ENCODE data around the gene DLGAP4. TPM values are rescaled to one million over a fixed set of nuclear protein-coding genes. Genes with fewer than 3 reads are reported as not detected.

Gene DLGAP4
- total and polyA plus RNA-seq, 10 of the 15 experiments (the other 5 are each of a cell fraction or from before 2014, with no cell fraction given) = 0.42 to 43.3 (median 19.0) TPM

DNA sequence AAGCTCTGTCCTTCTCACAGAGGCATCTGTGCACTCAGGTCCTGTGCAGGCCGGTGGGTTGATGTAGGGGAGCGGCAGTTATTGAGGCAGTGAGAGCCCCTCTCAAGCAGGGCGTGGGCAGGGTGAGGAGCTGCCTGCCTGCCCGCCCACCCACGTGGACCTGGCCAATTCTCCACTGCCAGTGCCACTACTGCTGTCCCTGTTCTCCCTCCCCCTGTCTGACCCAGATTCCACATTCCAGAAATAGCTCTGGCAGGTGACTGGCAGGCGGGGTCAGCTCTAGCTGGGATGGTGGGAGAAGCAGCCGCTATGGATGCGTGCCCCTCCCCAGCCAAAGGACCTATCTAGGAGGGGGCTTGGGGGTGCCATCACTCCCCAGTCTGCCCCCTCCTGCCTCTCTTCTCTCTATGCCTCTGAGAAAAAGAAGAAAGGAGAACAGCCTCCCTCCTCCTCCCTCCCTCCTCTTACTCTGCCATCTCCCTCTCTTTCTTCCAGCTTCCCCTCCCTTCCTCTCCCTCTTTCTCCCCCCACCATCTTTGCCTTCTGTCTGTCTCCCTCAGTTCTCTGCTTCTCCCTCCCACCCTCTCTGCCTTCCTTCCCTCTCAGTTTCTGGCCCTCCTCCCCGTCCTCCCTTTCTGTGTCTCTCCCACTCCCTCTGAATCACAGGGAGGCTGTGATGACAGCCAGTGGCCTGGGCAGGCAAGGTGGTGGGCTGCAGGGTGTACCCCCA lies 148.7 kb downstream of the DLGAP4 start:
- WGBS (ENCODE audit: insufficient coverage, insufficient replicate concordance, low lambda C conversion rate, missing lambda C conversion rate) = 23% methylated on average over 9 of the region's 9 CpGs
- no peaks in the 10 kb centered on the region; a peak in 1 of 4 replicates for H3K27me3 ChIP-seq (replicated peaks in 1 of 2; ENCODE audit: control insufficient read depth in 2 of 2, insufficient read depth in 2 of 2, low read length in 1 of 2)
- TF ChIP-seq, protein P1, sequence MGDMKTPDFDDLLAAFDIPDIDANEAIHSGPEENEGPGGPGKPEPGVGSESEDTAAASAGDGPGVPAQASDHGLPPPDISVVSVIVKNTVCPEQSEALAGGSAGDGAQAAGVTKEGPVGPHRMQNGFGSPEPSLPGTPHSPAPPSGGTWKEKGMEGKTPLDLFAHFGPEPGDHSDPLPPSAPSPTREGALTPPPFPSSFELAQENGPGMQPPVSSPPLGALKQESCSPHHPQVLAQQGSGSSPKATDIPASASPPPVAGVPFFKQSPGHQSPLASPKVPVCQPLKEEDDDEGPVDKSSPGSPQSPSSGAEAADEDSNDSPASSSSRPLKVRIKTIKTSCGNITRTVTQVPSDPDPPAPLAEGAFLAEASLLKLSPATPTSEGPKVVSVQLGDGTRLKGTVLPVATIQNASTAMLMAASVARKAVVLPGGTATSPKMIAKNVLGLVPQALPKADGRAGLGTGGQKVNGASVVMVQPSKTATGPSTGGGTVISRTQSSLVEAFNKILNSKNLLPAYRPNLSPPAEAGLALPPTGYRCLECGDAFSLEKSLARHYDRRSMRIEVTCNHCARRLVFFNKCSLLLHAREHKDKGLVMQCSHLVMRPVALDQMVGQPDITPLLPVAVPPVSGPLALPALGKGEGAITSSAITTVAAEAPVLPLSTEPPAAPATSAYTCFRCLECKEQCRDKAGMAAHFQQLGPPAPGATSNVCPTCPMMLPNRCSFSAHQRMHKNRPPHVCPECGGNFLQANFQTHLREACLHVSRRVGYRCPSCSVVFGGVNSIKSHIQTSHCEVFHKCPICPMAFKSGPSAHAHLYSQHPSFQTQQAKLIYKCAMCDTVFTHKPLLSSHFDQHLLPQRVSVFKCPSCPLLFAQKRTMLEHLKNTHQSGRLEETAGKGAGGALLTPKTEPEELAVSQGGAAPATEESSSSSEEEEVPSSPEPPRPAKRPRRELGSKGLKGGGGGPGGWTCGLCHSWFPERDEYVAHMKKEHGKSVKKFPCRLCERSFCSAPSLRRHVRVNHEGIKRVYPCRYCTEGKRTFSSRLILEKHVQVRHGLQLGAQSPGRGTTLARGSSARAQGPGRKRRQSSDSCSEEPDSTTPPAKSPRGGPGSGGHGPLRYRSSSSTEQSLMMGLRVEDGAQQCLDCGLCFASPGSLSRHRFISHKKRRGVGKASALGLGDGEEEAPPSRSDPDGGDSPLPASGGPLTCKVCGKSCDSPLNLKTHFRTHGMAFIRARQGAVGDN (IDR thresholded peaks at IDR 0.05) = no peak
- intact Hi-C loops (cut with micrococcal nuclease; ENCODE audit: unreplicated experiment) (no loop called here), in situ Hi-C loops (cut with MboI) (no loop called here)
- ChIA-PET SMC1A (ENCODE audit: uncharacterized antibody, unreplicated experiment) (no interaction called here), RAD21 (ENCODE audit: unreplicated experiment) (no interaction called here), POLR2A (no interaction called here), CTCF (no interaction called here)
- BruUV-seq (replicated peaks) = no TSS peak
- no peak for ATAC-seq
- H3K4me1 ChIP-seq (ENCODE audit: control insufficient read depth, insufficient read depth, low read length) = no peaks in the 10 kb centered on the region
- H3K4me3 ChIP-seq = no peak overlapping the region
- no peak for FAIRE-seq
- no peak overlapping the region for H3K9ac ChIP-seq (ENCODE audit: control insufficient read depth, insufficient read depth, low read length)
- H3K9me3 ChIP-seq (replicated peaks; ENCODE audit: control insufficient read depth, insufficient read depth, low read length) = no peaks in the 10 kb centered on the region
- H3K4me2 ChIP-seq (ENCODE audit: control insufficient read depth, insufficient read depth) = no peak overlapping the region
- no peaks in the 10 kb centered on the region for H4K20me1 ChIP-seq (ENCODE audit: control insufficient read depth, insufficient read depth)
- no peak overlapping the region for H3K27ac ChIP-seq (ENCODE audit: control insufficient read depth, insufficient read depth)
- H3K36me3 ChIP-seq (ENCODE audit: control insufficient read depth in 2 of 2, insufficient read depth in 2 of 2, low read length in 1 of 2) = no peaks in the 10 kb centered on the region
- no peak for DNase-seq (ENCODE audit: low read depth, low spot score)
- H2AFZ ChIP-seq (ENCODE audit: control insufficient read depth, low read depth, low read length) = no peak overlapping the region
- H3K79me2 ChIP-seq (ENCODE audit: control insufficient read depth, insufficient read depth, low read length) = no peaks in the 10 kb centered on the region

All from GM12878 (cell line).